A673 (cell line): Measurements from ENCODE around the gene SGK1. TPM values are rescaled to one million over a fixed set of nuclear protein-coding genes. Genes with fewer than 3 reads are reported as not detected.

Source experiments
- BruUV-seq: library from RNA; stranded (reverse); fragments of 400-500 nt; replicated peaks from 2 replicates; lab custom pipeline; 2021; lab: Mats Ljungman, UMichigan
- CTCF ChIA-PET: fragments of 300-600 bp; sonication (Branson Sonifier 250); formaldehyde crosslinking; loops from one replicate; lab custom pipeline; 2022; ENCODE audit warnings: antibody characterized with exemption; lab: Charles Lee
- POLR2A ChIA-PET: fragments of 300-600 bp; sonication (Branson Sonifier 250); formaldehyde crosslinking; loops from one replicate; lab custom pipeline; 2022; ENCODE audit warnings: antibody characterized with exemption; ENCODE audit not compliant: low non-redundant PET; lab: Charles Lee
- DNase-seq: peaks from one replicate; pipeline ENCODE4 v3.0.0-alpha.2; 2015; ENCODE audit warnings: low spot score
- H3K27ac ChIP-seq: fragments of 200-600 bp; sonication (generic); 2 replicates; pipeline ENCODE4 v1.5.1; 2016; ENCODE audit warnings: mixed run types, low read depth, mild to moderate bottlenecking, mixed read lengths, antibody characterized with exemption, low read length; ENCODE audit not compliant: poor library complexity, severe bottlenecking
- H3K27me3 ChIP-seq: fragments of 200-600 bp; sonication (generic); replicated peaks from 2 replicates; pipeline ENCODE4 v1.6.1; 2017; ENCODE audit warnings: mixed run types, low read depth, mild to moderate bottlenecking, mixed read lengths, antibody characterized with exemption, low read length; ENCODE audit not compliant: insufficient read depth, poor library complexity
- H3K36me3 ChIP-seq: fragments of 200-600 bp; sonication (generic); 2 replicates; pipeline ENCODE4 v1.6.1; 2016; ENCODE audit warnings: mixed run types, mild to moderate bottlenecking, mixed read lengths, antibody characterized with exemption, low read length; ENCODE audit not compliant: insufficient read depth, poor library complexity, severe bottlenecking
- H3K4me1 ChIP-seq: fragments of 200-600 bp; sonication (generic); 2 replicates; pipeline ENCODE4 v1.6.1; 2017; ENCODE audit warnings: mixed run types, mild to moderate bottlenecking, mixed read lengths, antibody characterized with exemption, low read length; ENCODE audit not compliant: insufficient read depth, poor library complexity, severe bottlenecking
- H3K4me3 ChIP-seq: fragments of 200-600 bp; sonication (generic); 2 replicates; pipeline ENCODE4 v1.5.1; 2016; ENCODE audit warnings: low read depth, mixed run types, mild to moderate bottlenecking, mixed read lengths, low read length; ENCODE audit not compliant: poor library complexity, severe bottlenecking
- H3K9me3 ChIP-seq: fragments of 200-600 bp; sonication (generic); 2 replicates; pipeline ENCODE4 v1.6.1; 2016; ENCODE audit warnings: mixed run types, low read depth, mild to moderate bottlenecking, mixed read lengths, antibody characterized with exemption, low read length; ENCODE audit not compliant: poor library complexity, severe bottlenecking
- EZH2 ChIP-seq: fragments of 200-600 bp; sonication (generic); IDR thresholded peaks from 2 replicates; pipeline ENCODE4 v1.6.1; 2017; ENCODE audit warnings: borderline replicate concordance, low read depth, mild to moderate bottlenecking, mixed read lengths, antibody characterized with exemption, low read length; ENCODE audit not compliant: poor library complexity, severe bottlenecking
- intact Hi-C: fragments of 100-400 bp; cut with micrococcal nuclease; formaldehyde crosslinking; loops from one replicate; pipeline ENCODE4 v1.10.0; 2022; ENCODE audit not compliant: unreplicated experiment
- total RNA-seq: library from RNA; stranded (reverse); gene quantifications from 2 replicates; pipeline ENCODE4 v1.2.3, GENCODE V29; 2021
- TF ChIP-seq, protein P1 (sequence below): fragments of 300-800, 200-600 bp; sonication (generic); conservative IDR thresholded peaks from 2 replicates; pipeline ENCODE4 v1.5.1; 2017; ENCODE audit warnings: low read depth, mild to moderate bottlenecking, antibody characterized with exemption, low read length, moderate library complexity, mixed read lengths

The SGK1 gene
- total RNA-seq, 1 experiment from 2014 or later, result 73.3 TPM

DNA sequence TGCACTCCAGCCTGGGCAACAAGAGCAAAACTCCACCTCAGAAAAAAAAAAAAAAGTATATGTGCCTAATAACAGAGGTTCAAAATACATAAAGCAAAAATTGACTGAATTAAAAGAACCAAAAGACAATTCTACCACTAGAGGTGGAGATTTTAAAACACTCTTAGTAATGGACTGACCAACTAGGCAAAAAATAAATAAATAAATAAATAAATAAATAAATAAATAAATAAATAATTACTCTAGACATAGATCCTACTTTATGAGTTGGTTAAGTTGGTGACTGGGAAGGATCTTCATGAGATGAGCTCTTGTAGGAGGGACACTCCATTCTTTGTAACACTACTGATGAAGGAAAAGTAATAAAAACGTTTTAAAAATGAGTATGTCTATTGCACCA lies 113.9 kb downstream of the SGK1 start:
- no TSS peak for BruUV-seq
- H3K4me1 ChIP-seq, result no peaks in the 10 kb centered on the region
- H3K27ac ChIP-seq, result no peak overlapping the region
- no peaks in the 10 kb centered on the region for H3K27me3 ChIP-seq
- no peaks in the 10 kb centered on the region for H3K36me3 ChIP-seq
- no peak overlapping the region for H3K4me3 ChIP-seq
- POLR2A ChIA-PET, result interaction anchor here (0.7 kb wide), 1 partner anchor 48 kb away, joined by 5 read pairs; no protein-coding TSS in a partner anchor
- DNase-seq, result no peak
- CTCF ChIA-PET, result no interaction called here
- no peak for TF ChIP-seq EZH2
- TF ChIP-seq, protein P1, sequence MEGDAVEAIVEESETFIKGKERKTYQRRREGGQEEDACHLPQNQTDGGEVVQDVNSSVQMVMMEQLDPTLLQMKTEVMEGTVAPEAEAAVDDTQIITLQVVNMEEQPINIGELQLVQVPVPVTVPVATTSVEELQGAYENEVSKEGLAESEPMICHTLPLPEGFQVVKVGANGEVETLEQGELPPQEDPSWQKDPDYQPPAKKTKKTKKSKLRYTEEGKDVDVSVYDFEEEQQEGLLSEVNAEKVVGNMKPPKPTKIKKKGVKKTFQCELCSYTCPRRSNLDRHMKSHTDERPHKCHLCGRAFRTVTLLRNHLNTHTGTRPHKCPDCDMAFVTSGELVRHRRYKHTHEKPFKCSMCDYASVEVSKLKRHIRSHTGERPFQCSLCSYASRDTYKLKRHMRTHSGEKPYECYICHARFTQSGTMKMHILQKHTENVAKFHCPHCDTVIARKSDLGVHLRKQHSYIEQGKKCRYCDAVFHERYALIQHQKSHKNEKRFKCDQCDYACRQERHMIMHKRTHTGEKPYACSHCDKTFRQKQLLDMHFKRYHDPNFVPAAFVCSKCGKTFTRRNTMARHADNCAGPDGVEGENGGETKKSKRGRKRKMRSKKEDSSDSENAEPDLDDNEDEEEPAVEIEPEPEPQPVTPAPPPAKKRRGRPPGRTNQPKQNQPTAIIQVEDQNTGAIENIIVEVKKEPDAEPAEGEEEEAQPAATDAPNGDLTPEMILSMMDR, result no peak
- intact Hi-C loops, result no loop called here
- H3K9me3 ChIP-seq, result no peaks in the 10 kb centered on the region

DNA sequence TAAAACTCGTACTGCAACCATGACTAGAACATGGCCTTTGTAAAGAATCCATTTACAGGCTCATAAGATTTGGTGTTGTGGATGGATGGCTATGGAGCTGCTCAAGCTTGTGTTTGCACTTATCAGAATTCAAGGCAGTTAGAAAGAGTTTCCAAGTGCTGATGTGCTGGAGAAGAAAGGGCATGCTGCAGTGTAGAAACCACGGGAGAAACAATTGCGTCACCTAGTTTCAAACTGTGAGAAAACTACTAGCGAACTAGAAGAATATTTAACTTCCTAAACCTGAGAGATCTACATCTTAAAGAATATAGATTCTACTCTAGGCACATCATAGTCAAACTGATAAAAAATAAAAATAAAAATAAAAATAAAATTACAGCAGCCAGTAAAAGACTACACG lies 116.2 kb downstream of the SGK1 start:
- intact Hi-C loops, result no loop called here
- ChIA-PET CTCF (no interaction called here), POLR2A (no interaction called here)
- no TSS peak for BruUV-seq
- Histone ChIP-seq H3K27me3 (no peaks in the 10 kb centered on the region), H3K27ac (no peak overlapping the region), H3K4me3 (no peak overlapping the region), H3K36me3 (no peaks in the 10 kb centered on the region), H3K9me3 (no peaks in the 10 kb centered on the region), H3K4me1 (no peaks in the 10 kb centered on the region)
- DNase-seq, result no peak
- TF ChIP-seq, protein P1, result no peak
- TF ChIP-seq EZH2, result no peak

DNA sequence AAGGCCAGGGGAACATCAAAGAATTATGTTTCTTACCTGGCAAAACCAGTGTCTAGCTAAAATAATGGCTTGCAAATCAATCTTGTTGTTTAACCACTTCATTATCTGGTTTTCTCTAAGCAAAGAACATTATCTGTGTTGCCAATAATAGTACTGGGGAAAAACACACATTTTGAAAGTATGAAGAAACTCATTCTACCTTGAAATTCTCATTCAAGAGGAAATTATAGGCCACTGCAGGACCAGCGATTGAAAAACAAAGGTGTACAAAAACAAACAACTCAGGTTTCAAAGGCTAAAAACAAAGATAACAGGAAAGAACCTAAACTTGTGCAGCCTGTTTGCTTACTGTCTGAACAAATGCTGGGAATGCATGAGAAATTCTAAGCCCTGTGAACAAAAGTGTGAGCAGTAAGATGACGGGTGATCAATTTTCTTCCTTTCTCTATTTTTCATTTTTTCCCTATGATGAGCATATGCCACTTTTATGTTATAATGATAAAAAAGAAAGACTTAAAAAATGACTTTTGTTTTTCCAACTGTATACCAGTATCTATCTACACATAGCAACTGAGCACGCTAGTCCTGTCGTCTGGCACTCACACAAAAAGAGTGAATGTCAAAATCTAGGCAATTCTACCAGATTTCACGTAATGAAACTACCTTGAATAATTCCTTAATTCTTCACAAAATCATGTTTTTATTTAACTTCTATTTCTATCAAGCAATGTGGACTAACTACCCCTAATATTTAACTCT lies 117.9 kb downstream of the SGK1 start:
- ChIA-PET CTCF (no interaction called here), POLR2A (no interaction called here)
- intact Hi-C loops, result no loop called here
- Histone ChIP-seq H3K4me1 (no peaks in the 10 kb centered on the region), H3K27me3 (no peaks in the 10 kb centered on the region), H3K36me3 (no peaks in the 10 kb centered on the region), H3K27ac (no peak overlapping the region), H3K9me3 (no peaks in the 10 kb centered on the region), H3K4me3 (no peak overlapping the region)
- no peak for TF ChIP-seq EZH2
- TF ChIP-seq, protein P1, result no peak
- no peak for DNase-seq
- no TSS peak for BruUV-seq
